GM21619 (cell line): Measurements from ENCODE around the gene NFIA.

Source experiments
- ATAC-seq: cut with Tn5 transposase; IDR thresholded peaks from one replicate; pipeline ENCODE4 v1.9.1; 2021; ENCODE audit not compliant: unreplicated experiment

The NFIA gene

GRCh38 chr1:61207416-61207815, 125.1 kb downstream of the NFIA start:
- ATAC-seq, result no peak

GRCh38 chr1:61208172-61208571, 125.8 kb downstream of the NFIA start:
- ATAC-seq, result no peak

- ATAC-seq, result no peak
These were observed 126.5 kb downstream of the NFIA start for GRCh38 chr1:61208831-61209230.

GRCh38 chr1:61210435-61211154, 128.2 kb downstream of the NFIA start:
- no peak for ATAC-seq

- no peak for ATAC-seq
These were observed 131.1 kb downstream of the NFIA start for GRCh38 chr1:61213245-61214011.

- ATAC-seq, result no peak
These were observed 132.8 kb downstream of the NFIA start for GRCh38 chr1:61215119-61215518.

GRCh38 chr1:61215676-61216289, 133.4 kb downstream of the NFIA start:
- ATAC-seq, result no peak

GRCh38 chr1:61220536-61220935, 138.2 kb downstream of the NFIA start:
- ATAC-seq, result no peak

- no peak for ATAC-seq
These were observed 139.3 kb downstream of the NFIA start for GRCh38 chr1:61221642-61222041.

GRCh38 chr1:61222240-61222639, 139.9 kb downstream of the NFIA start:
- no peak for ATAC-seq

- ATAC-seq, result no peak
These were observed 140.8 kb downstream of the NFIA start for GRCh38 chr1:61223140-61223539.

GRCh38 chr1:61224609-61225008, 142.2 kb downstream of the NFIA start:
- ATAC-seq, result no peak

GRCh38 chr1:61225478-61225877, 143.1 kb downstream of the NFIA start:
- no peak for ATAC-seq

GRCh38 chr1:61226791-61227567, 144.6 kb downstream of the NFIA start:
- no peak for ATAC-seq

GRCh38 chr1:61227857-61228550, 145.6 kb downstream of the NFIA start:
- ATAC-seq, result no peak

GRCh38 chr1:61230523-61230922, 148.2 kb downstream of the NFIA start:
- ATAC-seq, result no peak

GRCh38 chr1:61231795-61232194, 149.4 kb downstream of the NFIA start:
- ATAC-seq, result no peak

GRCh38 chr1:61233121-61233660, 150.8 kb downstream of the NFIA start:
- ATAC-seq, result no peak

- no peak for ATAC-seq
These were observed 152.2 kb downstream of the NFIA start for GRCh38 chr1:61234587-61234919.

GRCh38 chr1:61237147-61237546, 154.8 kb downstream of the NFIA start:
- ATAC-seq, result no peak
